Measurements from ENCODE around the gene PSMG3. TPM values are rescaled to one million over a fixed set of nuclear protein-coding genes. Genes with fewer than 3 reads are reported as not detected.

The PSMG3 gene
- total and polyA plus RNA-seq, 8 donors = 4.9 to 71.5 (median 33.3) TPM; not detected in 1

DNA sequence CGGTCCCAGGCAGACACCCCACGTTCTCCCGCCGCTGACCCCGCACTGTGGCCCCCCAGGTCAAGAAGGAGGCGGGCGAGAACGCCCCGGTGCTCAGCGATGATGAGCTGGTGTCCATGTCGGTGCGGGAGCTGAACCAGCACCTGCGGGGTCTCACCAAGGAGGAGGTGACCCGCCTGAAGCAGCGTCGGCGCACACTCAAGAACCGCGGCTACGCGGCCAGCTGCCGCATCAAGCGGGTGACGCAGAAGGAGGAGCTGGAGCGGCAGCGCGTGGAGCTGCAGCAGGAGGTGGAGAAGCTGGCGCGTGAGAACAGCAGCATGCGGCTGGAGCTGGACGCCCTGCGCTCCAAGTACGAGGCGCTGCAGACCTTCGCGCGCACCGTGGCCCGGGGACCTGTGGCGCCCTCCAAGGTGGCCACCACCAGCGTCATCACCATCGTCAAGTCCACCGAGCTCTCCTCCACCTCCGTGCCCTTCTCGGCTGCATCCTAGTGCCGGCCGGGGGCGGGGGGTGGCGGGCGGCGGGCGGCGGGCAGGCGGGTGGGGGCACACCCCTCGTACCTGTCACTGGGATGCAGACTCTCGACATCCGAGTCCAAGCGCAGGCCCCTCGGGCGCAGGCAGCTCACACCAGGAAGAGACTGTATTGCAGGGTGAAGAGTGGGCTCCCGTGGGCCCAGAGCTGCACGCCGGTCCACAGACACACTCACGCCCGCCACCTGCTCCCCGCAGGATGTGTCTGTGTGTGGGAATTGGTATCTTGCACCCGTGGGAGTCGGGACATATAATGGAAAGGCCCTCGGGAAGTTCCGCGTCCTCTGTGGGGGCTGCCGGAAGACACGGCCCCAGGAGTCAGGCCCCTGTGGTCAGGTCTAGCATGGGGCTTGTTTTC, 29.7 kb downstream of the PSMG3 start:
- H3K4me1 ChIP-seq = peaks cover 34 to 46% (median 39%) of the 10 kb centered on the region in 4 donors
- H3K27ac ChIP-seq = peak overlapping the region in 2 of 5 donors; percentile 98 to 100
- H3K27me3 ChIP-seq = no peaks in the 10 kb centered on the region
- 94 to 97% (median 96%) methylated on average over 33 to 73 of the region's 73 CpGs for WGBS, 5 donors
- peak in 1 of 2 donors; percentile 11 for DNase-seq
- no peak for TF ChIP-seq EP300 (IDR thresholded peaks at IDR 0.05)
- no peak for TF ChIP-seq POLR2AphosphoS5 (IDR thresholded peaks at IDR 0.05)
- no peak for TF ChIP-seq POLR2A (IDR thresholded peaks at IDR 0.05)
- TF ChIP-seq, protein P1, sequence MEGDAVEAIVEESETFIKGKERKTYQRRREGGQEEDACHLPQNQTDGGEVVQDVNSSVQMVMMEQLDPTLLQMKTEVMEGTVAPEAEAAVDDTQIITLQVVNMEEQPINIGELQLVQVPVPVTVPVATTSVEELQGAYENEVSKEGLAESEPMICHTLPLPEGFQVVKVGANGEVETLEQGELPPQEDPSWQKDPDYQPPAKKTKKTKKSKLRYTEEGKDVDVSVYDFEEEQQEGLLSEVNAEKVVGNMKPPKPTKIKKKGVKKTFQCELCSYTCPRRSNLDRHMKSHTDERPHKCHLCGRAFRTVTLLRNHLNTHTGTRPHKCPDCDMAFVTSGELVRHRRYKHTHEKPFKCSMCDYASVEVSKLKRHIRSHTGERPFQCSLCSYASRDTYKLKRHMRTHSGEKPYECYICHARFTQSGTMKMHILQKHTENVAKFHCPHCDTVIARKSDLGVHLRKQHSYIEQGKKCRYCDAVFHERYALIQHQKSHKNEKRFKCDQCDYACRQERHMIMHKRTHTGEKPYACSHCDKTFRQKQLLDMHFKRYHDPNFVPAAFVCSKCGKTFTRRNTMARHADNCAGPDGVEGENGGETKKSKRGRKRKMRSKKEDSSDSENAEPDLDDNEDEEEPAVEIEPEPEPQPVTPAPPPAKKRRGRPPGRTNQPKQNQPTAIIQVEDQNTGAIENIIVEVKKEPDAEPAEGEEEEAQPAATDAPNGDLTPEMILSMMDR (IDR thresholded peaks at IDR 0.05) = no peak
- H3K36me3 ChIP-seq = peaks cover 44 to 76% (median 75%) of the 10 kb centered on the region in 4 donors
- intact Hi-C loops (cut with DNase I; ENCODE audit: low total_unique reads) = no loop called here
- H3K9me3 ChIP-seq = no peaks in the 10 kb centered on the region
- H3K4me3 ChIP-seq = no peak overlapping the region

DNA sequence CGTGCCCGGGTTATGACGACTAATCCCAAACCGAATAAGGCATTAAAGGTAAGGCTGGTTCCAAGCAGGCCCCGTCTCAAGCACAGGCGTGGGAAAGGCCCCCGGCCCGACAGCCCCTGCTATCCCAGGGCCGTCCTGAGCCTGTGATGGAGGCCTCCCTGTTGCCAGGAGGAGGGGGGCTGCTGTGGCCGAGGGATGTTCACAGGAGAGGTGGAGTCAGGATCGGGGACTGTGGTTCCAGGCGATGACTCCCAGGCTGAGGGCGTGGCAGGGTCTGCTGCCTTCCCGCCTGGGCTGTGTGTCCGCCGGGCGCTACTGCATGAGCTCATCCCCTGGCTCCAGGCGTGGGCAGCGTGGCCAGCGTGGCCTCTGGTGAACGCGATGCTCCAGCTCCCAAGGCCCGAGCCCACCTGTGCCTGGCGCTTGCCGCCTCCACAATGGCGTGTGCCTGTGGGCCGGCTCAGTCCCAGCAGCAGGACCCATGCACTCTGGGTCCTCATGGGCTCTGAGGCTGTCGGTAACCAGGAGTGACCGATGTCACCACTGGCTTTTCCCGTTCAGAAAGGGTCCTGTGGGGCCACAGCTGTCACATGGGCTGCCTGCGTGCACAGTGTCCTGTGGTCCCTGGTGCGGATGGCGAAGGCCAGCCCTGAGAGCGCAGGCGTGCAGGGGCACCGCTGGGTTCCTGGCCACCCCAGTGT, 30.5 kb downstream of the PSMG3 start:
- H3K36me3 ChIP-seq = peaks cover 44 to 73% (median 69%) of the 10 kb centered on the region in 4 donors
- intact Hi-C loops (cut with DNase I; ENCODE audit: low total_unique reads) = no loop called here
- TF ChIP-seq POLR2AphosphoS5 (IDR thresholded peaks at IDR 0.05) = no peak
- no peak for TF ChIP-seq EP300 (IDR thresholded peaks at IDR 0.05)
- no peak for TF ChIP-seq POLR2A (IDR thresholded peaks at IDR 0.05)
- TF ChIP-seq, protein P1 (IDR thresholded peaks at IDR 0.05) = no peak
- 86 to 93% (median 89%) methylated on average over 10 to 36 of the region's 36 CpGs for WGBS, 5 donors
- H3K27ac ChIP-seq = peak overlapping the region in 4 of 5 donors; percentile 96 to 100 (median 99)
- peak in 1 of 2 donors; percentile 47 for DNase-seq
- H3K4me1 ChIP-seq = peaks cover 38 to 49% (median 43%) of the 10 kb centered on the region in 4 donors
- no peaks in the 10 kb centered on the region for H3K9me3 ChIP-seq
- no peaks in the 10 kb centered on the region for H3K27me3 ChIP-seq
- peak overlapping the region in 1 of 4 donors; percentile 42 for H3K4me3 ChIP-seq

DNA sequence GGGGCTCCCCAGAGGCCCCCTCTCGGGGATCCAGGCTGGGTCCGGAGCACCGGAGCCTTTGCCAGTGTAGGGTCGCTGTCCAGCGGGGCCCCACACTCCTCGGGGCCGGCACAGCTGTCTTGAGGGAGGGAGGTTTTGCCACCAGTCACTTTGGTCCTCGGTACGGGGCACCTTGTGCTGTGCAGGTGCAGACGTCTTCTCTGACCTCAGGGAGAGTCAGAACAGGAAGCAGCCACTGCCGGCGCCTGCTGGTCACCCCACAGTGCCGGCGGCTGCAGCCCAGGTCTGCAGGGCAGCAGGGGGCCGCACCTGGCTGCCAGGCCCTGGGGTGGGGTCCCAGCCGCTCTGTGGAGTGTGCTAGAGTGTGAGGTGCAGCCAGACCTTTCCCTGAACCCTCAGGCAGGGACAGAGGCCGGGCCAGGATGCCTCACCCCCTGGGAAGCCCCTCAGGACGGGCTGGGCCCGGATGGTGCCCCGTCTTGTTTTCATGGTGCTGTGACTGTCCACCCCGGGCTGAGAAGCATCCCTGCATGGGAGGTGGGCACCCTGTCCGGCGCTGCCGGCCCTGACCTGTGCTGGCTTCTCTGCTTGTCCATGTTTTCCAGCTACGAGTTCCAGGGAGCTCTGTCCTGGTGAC, 31.2 kb downstream of the PSMG3 start:
- Histone ChIP-seq H3K4me3 (peak overlapping the region; percentile 42 to 56 (median 46)), H3K9me3 (no peaks in the 10 kb centered on the region), H3K4me1 (peaks cover 44 to 55% (median 50%) of the 10 kb centered on the region in 4 donors), H3K36me3 (peaks cover 44 to 66% (median 62%) of the 10 kb centered on the region in 4 donors), H3K27me3 (no peaks in the 10 kb centered on the region), H3K27ac (peak overlapping the region; percentile 94 to 100 (median 98))
- TF ChIP-seq POLR2A (IDR thresholded peaks at IDR 0.05) = no peak
- TF ChIP-seq, protein P1 (IDR thresholded peaks at IDR 0.05) = no peak
- TF ChIP-seq POLR2AphosphoS5 (IDR thresholded peaks at IDR 0.05) = no peak
- TF ChIP-seq EP300 (IDR thresholded peaks at IDR 0.05) = no peak
- intact Hi-C loops (cut with DNase I; ENCODE audit: low total_unique reads) = no loop called here
- 58 to 77% (median 68%) methylated on average over 4 to 25 of the region's 25 CpGs for WGBS, 5 donors
- peak in 1 of 2 donors; percentile 42 for DNase-seq
